ENCODE data around the gene E2F1.
"Not testable (repeated sequence)": the region's sequence is repeated elsewhere in the genome, so short reads cannot be mapped to it uniquely, and the experiment has no call there.

Gene E2F1

DNA sequence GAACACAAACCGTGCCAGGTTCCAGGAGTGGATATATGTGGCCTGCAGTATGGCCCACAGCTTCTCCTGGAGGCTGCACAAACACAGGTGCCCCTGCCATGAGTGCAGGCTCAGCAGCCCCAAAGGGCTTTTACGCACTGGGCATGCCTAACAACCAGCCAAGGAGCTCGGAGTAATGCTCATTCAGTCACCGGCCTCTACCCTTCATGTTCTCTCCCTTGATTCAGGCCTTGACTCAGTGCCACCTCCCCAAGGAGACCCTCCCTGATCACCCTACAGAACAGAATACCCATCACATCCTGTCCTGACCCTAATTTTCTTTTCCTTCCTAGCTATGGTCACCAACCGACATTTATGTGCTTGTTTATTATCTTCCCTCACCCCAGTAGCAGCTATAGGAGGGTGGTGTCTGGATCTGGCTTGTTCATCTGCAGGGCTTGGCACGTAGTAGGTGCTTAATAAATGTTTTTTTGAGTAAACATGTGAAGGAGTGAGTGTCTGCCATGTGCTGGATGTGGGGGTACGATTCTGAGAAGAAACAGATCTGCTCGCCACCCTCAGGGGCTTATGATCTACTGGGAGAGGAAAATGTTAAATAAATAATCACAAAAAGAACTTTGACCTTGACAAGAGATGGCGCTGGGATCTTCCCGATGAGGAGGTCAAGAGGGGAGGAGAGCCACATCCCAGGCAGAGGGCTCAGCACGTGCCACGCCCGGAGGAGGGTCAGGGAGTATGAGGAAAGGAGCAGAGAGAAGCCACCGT lies 24.7 kb upstream of the E2F1 start:
- no peak for DNase-seq

DNA sequence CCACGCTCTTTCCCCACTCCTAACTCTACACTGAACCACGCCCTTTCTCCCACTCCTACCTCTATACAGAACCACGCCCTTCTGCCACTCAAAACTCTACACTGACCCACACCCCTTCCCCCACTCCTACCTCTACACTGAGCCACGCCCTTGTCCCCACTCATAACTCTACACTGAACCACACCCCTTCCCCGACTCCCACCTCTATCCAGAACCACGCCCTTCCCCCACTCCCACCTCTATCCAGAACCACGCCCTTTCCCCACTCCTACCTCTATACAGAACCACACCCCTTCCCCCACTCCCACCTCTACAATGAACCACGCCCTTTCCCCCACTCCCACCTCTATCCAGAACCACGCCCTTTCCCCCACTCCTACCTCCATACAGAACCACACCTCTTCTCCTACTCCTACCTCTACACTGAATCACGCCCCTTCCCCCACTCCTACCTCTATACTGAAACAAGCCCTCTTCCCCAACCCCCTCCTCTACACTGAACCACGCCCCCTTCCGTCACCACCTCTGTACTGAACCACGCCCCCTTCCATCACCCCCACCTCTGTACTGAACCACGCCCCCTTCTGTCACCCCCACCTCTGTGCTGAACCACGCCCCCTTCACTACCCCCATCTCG lies 23.8 kb upstream of the E2F1 start:
- no peak for DNase-seq

DNA sequence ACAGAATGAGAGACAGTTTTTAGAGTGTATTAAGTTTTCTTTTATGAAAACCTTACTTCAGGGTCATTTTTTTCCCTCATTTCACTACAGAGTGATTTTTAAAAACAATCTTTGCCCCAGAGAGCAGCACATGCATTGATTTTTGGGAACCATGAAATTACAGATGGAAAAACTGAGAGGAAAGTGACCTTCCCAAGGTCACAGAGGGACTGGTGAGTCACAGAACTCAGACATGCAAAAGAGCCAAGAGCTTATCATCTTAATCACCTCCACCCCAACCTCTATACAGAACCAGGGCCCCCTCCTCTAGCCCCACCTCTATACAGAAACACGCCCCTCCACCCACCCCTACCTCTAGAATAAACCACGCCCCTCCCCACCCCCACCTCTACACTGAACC lies 23.2 kb upstream of the E2F1 start:
- DNase-seq: no peak

DNA sequence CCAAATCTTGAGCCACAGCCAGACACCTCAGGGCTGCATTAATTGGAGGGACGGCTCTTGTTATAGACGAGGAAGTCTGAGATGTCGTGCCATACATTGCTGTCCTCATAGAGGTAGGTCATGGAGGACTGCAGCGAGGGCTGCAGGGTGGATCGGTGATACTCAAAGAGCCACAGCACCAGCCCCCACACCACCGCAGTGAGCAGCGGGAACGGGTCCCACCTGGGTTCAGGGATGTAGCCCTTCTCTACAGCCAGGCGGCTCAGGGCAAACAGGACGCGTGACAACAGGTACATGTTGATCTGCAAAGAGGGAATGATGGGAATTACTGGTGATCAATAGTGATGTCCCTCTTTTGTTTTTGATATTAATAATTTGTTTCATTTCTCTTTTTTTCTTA lies 21.5 kb upstream of the E2F1 start:
- no peak for DNase-seq

DNA sequence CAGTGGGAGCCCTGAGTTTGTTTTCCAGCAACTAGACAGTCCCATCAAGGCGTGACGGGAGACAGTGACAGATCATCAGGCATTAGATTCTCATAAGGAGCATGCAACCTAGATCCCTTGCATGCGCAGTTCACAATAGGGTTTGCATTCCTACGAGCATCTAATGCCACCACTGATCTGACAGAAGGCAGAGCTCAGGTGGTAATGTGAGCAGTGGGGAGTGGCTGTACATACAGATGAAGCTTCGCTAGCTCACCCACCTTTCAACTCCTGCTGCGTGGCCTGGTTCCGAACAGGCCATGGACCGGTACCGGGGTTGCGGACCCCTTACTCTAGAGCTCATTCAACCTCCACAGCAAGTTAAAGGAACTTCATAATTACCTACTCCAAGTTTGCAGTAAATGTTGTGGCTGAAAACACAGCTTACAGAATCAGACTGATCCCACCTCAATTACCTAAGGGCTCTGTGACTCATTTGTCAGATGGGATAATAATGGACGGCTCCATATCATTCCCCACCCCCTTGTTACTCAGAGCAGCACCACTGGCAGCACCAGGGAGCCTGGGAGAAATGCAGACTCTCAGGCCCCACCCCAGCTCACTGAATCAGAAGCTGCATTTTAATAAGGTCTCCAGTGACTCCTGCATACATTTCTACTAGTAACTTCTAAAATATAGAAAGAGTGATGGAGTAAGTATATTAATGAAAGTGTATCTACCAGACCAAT lies 18.2 kb upstream of the E2F1 start:
- DNase-seq: no peak

DNA sequence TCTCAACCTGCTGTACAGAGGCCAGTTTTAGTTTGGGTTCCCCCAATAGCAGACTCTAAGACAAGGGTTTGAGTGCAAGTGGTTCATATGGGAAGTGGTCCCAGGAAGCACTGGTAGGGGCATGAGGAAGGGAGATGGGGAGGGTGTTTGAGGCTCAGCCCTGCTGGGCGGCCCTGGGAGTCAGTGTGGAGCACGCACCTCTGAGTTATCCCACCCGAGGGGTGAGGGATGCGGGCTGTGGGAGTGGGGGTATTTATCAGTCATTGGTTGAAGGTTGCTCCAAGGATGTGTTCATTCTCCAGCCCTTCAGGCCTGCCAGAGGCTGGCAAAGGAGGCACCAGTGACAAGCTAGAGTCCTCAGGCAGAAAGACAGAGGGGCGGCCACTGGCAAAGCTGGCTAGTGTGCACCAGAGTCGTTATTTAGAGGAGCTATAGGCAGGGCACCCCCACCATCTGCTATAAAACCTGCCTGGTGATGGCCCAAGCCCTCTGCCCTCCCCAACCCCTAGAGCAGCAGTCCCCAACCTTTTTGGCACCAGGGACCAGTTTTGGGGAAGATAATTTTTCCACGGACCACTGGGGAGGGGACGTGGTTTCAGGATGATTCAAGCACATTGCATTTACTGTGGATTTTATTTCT lies 17.4 kb upstream of the E2F1 start:
- DNase-seq: no peak

DNA sequence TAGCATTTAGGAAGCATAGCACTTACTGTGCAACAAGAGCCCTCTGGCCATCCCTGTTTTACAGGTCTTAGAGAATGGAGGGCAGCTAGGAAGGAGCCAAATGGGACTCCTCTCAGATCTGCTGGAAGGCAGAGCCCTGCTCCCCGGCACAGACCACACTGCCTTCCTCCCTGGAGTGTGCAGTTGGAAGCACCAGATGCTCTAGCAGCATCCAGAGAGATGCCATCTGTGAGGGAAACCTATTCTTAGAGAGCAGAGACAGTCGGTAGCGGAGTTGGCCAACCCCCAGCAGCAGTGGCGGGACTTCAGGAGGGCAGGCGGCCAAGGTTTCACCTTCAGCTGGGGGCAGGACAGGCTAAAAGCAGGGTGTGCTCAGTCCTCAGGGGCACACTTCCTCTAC lies 16.7 kb upstream of the E2F1 start:
- DNase-seq: no peak

DNA sequence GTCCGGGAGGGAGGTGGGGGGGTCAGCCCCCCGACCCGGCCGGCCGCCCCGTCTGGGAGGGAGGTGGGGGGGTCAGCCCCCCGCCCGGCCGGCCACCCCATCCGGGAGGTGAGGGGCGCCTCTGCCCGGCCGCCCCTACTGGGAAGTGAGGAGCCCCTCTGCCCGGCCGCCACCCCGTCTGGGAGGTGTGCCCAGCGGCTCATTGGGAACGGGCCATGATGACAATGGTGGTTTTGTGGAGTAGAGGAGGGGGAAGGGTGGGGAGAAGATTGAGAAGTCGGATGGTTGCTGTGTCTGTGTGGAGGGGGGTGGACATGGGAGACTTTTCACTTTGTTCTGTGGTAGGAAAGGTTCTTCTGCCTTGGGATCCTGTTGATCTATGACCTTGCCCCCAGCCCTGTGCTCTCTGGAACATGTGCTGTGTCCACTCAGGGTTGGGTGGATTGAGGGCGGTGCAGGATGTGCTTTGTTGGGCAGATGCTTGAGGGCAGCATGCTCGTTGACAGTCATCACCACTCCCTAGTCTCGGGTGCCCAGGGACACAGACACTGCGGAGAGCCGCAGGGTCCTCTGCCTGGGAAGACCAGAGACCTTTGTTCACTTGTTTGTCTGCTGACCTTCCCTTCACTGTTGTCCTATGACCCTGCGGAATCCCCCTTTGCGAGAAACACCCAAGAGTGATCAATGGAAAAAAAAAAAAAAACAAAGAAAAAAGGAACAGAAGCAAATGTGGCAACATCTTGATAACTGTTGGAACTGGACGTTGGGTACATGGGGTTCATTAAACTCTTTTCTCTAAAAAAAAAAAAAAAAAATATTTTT lies 15.7 kb upstream of the E2F1 start:
- DNase-seq: no peak

DNA sequence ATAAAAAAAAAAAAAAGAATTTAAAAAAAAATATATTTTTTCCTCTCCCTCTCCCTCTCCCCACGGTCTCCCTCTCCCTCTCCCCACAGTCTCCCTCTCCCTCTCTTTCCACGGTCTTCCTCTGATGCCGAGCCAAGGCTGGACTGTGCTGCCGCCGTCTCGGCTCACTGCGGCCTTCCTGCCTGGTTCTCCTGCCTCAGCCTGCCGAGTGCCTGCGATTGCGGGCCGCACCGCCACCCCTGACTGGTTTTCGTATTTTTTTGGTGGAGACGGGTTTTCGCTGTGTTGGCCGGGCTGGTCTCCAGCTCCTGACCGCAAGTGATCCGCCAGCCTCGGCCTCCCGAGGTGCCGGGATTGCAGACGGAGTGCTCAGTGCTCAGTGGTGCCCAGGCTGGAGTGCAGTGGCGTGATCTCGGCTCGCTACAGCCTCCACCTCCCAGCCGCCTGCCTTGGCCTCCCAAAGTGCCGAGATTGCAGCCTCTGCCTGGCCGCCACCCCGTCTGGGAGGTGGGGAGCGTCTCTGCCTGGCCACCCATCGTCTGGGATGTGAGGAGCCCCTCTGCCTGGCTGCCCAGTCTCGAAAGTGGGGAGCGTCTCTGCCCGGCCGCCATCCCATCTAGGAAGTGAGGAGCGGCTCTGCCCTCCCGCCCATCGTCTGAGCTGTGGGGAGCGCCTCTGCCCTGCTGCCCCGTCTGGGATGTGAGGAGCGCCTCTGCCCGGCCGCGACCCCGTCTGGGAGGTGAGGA lies 14.7 kb upstream of the E2F1 start:
- not testable (repeated sequence) for DNase-seq

DNA sequence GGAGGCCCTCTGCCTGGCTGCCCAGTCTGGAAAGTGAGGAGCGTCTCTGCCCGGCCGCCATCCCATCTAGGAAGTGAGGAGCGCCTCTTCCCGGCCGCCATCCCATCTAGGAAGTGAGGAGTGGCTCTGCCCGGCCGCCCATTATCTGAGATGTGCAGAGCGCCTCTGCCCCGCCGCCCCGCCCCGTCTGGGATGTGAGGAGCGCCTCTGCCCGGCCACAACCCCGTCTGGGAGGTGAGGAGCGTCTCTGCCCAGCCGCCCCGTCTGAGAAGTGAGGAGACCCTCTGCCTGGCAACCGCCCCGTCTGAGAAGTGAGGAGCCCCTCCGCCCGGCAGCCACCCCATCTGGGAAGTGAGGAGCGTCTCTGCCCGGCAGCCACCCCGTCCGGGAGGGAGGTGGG lies 12.8 kb upstream of the E2F1 start:
- DNase-seq: not testable (repeated sequence)

DNA sequence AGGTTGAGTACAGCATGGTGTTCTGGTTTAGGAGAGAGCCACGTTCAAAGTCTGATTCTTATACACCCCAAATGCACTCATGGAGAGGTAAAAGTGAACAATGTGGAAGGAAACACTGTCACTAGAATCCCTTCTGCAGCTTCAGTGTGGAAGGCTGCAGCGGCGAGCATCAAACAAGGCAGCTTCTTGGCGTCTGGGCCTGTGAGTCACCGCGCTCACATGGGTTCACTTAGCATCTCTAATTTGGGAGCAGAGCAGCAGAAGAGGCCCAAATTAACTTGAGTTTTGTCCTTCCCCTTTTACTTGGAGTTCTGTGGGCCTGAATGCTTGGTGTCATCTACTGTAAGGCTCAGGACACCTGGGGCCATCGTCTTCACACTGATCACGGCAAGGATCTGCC lies 10.9 kb upstream of the E2F1 start:
- DNase-seq: no peak

DNA sequence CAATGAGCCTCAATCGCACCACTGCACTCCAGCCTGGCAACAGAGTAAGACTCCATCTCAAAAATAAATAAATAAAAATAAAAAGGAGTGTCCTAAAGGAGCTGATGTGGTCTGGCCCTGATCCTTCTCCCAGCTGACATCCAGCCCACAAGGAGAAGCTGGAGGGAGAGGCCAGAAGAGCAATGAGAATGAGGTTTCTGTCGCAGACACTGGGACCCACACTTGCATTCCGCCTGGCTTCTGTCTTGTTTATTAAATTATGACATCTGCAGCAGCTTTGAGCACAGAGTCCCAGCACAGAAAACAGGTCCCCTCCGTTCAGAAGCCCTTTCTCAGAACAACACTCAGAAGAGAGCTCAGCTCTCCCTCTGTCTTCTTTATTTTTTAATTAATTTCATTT lies 10.3 kb upstream of the E2F1 start:
- DNase-seq: no peak

DNA sequence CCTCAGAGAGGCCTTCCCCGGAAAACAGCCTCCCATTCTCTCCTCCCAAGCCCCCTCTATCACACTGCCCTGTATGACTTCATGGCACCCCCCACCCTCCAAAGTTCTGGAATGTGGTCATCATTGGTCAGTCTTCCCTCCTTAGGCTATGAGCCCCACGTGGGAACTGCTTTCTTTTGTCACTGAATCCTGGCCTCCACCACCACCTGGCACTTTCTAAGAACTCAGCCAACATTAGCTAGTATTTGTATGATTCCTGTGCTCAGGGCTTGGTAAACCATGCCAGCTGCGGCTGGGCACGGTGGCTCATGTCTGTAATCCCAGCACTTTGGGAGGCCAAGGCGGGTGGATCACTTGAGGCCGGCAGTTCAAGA lies 8.4 kb upstream of the E2F1 start:
- no peak for DNase-seq

DNA sequence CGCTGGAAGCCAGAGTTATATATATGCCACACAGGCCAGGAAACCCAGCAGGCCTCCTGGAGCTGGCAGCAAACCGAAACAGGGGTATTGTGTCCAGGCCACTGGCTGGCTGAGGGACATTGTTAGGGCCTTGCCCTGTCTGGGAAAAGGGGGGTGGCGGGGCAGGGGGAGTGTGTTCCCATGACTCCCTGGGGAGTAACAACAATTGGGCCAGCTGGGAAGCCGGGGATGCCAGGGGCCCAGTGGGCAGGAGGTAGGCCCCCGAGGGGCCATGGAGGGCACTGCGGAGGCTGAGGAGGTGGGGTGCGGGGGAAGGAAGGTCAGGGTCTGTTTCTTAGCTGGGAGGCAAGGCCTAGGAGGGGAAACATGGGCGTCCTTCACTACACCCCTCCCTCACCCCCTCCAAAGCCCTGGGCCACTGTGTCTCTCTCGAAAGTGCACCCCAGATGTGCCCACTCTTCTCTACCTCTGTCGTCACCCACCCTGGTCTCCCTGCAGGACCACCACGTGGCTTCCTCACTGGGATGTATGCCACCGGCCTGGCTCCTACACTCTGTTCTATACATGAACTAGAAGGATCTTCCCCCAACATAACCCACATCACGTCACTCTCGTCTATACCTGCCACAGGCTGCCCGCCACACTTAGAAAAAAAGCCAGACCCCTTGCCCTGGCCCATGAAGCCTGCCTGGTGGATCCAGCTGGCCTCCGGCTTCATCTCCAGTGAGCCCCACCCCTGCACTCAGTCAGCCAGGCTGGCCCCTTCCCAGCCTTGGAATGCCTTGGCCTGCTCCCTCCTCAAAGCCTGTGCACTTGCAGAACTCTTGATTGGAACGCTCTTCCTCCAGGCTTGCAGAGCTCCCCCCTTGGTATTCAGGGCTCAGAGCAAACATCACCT lies 7.8 kb upstream of the E2F1 start:
- no peak for DNase-seq

DNA sequence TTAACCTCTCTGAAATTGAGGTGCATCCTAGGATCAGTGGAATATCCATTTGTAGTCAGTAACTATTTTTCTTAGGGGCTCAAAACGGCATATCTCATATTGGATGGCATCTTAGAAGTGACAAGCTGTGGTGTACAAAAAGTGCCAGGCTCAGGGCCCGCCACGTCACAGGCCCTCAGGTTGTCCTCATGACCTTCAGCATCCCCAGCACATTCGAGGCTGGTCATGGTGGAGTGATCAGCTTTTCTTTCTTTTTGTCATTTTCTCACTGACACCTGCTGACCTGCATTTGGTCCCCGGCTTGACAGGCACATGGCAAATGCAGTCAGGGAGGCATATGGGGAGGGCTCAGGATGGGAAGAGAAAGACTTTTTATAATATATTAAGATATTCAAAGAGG lies 7.1 kb upstream of the E2F1 start:
- DNase-seq: no peak

DNA sequence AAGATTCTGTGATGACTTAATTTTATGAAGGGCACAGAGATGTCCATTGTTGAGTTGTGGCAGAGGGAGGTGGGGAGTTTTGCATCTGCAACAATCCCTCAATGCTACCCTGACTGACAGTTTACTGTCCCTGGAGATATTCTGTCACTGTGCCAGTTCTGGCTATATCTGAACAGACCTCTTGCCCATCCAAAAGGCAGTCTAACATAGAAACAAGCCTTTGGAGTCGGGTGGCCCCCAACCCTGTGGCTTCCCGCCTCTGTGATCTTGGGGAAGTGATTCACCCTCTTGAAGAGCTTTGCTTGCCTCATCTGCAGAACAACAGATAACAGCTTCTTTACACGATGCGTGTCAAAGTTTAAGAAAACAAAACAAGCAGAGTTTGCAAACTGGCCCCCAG lies 3.8 kb upstream of the E2F1 start:
- DNase-seq: peak in 1 of 2 experiments; percentile 33

DNA sequence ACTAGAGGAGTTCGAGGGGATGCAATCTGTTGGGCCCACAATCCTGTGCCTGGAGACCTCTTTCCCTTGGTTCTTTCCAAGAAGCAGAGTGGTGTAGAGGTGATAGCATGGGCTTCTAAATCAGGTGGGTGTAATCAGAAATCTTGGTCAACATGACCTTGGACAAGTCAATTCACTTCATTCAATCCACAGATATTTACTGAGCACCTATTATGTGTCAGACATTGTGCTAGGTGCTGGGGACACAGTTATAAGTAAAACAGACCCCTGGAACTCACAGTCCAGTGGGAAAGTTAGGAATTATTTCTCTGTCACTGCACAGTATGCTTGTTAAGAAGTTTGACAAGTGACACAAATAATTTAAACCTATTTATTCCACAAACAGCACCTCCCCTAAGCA lies 3.3 kb upstream of the E2F1 start:
- DNase-seq: no peak

DNA sequence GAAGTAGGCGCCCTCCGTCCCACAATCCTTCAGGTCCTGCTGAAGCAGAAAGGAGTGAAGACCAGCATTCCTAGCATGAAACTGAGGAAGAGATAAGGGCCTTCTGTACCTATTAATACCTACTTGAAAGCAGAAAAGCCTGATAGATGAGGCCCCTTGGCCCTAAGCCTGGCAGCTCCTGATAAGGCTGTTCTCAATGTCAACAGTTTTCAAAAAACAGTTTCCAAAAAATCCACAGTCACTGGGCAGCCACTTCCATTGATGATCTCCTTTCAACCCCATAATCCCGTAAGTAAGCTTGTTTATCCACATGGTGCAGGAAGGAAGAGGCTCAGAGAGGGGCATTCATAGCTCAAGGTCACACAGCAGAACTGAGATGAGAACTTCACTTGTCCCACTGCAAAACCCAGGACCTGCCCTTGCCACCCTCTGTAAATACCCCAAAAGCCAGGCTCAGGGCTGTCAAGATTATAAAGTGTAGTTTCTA lies 2.8 kb upstream of the E2F1 start:
- DNase-seq: no peak

DNA sequence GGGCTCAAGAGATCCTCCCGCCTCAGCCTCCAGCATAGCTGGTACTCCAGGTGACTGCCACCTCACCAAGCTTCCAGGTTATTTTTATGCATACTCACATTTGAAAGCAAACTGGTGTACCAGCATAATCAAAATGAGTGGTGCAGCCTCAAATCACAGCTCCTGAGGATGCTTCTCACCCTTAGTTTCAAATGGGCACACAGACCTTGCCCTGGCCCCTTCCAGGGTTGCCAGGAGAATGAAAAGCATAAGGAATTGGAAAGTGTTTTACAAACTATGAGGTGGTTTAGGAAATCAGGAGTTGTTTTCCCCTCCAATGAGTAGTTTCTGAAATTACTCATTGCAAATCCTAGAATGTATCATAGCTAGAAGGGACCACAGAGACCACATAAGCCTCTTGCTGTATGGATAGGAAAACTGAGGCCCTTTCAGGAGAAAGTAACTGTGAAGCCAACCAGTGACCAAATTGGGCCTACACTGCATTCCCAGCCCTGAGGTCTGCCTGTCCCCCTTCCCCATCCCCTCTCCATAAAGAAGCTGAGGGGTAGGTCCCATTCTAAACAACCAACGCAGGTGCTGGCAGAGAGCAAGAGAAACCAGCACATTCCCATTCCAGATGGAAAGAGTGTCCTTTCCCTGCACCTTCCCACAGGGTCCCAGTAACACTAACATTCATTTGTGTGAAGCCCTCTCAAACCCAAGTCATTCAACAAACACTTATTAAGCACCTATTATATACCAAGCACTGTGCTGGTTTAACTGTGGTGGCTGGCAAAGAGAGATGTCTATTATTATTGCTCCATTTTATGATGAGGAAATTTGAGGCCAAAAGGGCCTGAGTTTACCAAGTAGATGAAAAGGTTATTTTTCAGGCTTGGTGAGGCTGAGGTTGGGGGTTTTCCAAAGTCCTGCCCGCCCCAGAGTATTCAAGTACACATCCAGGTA lies 2.1 kb upstream of the E2F1 start:
- DNase-seq: no peak

All from activated CD4-positive, alpha-beta T cell treated with anti-CD3 and anti-CD28 coated beads, Interleukin-2, amount 50 U/mL, for 4 hours (primary cell).